Lung (tissue), 16 donors: Measurements from ENCODE around the gene METTL21C. TPM values are rescaled to one million over a fixed set of nuclear protein-coding genes. Genes with fewer than 3 reads are reported as not detected.

Experiments used
- ATAC-seq: fragments of 200-7000 bp; cut with Tn5 transposase; one replicate; pipeline ENCODE4 v1.9.1; 2020; ENCODE audit warnings: moderate number of reproducible peaks; ENCODE audit not compliant: insufficient read depth, low FRiP score
- DNase-seq, 3 donors: peaks; one replicate each; pipeline ENCODE4 v3.0.0-alpha.2; 2013 to 2017
- H3K27ac ChIP-seq, 2 donors: one replicate each; pipeline ENCODE4 v1.5.1; 2013; ENCODE audit warnings: mild to moderate bottlenecking in 2 of 2, moderate library complexity in 2 of 2, control low read depth in 1 of 2, inconsistent platforms in 1 of 2, low read depth in 1 of 2, low read length in 1 of 2
- H3K27me3 ChIP-seq, 3 donors: one replicate each; pipeline ENCODE4 v1.5.1; 2013; ENCODE audit warnings: low read length in 2 of 3; ENCODE audit not compliant: control insufficient read depth in 3 of 3, insufficient read depth in 3 of 3
- H3K36me3 ChIP-seq, 4 donors: one replicate each; pipeline ENCODE4 v1.5.1; 2013; ENCODE audit warnings: low read length in 4 of 4, mild to moderate bottlenecking in 1 of 4, moderate library complexity in 1 of 4; ENCODE audit not compliant: control insufficient read depth in 4 of 4, insufficient read depth in 4 of 4
- H3K4me1 ChIP-seq, 5 donors: one replicate each; pipeline ENCODE4 v1.5.1; 2013; ENCODE audit warnings: low read length in 5 of 5, mild to moderate bottlenecking in 2 of 5, moderate library complexity in 1 of 5; ENCODE audit not compliant: control insufficient read depth in 5 of 5, insufficient read depth in 5 of 5
- H3K4me3 ChIP-seq: one replicate; pipeline ENCODE4 v1.5.1; 2013; ENCODE audit warnings: mild to moderate bottlenecking, control low read depth, moderate library complexity
- H3K9ac ChIP-seq, 2 donors: one replicate each; pipeline ENCODE4 v1.5.1; 2013; ENCODE audit warnings: low read length in 2 of 2, control low read depth in 1 of 2; ENCODE audit not compliant: insufficient read depth in 1 of 2
- H3K9me3 ChIP-seq, 4 donors: one replicate each; pipeline ENCODE4 v1.5.1; 2013; ENCODE audit warnings: low read length in 3 of 4, mild to moderate bottlenecking in 1 of 4, moderate library complexity in 1 of 4; ENCODE audit not compliant: control insufficient read depth in 4 of 4, insufficient read depth in 3 of 4
- CTCF ChIP-seq: IDR thresholded peaks from 2 replicates; pipeline ENCODE4 v1.5.1; 2012; ENCODE audit warnings: mild to moderate bottlenecking; ENCODE audit errors: control extremely low read depth, extremely low read depth
- WGBS, 2 donors: extraction: QIAGEN DNeasy Blood & Tissue Kit; methylation state at CpG; one replicate each; pipeline ENCODE4 v1.1.7; 2013; 5-methylcytosine and 5-hydroxymethylcytosine counted together
- long read RNA-seq, 5 donors: transcript quantifications; one replicate each; lab custom pipeline, GENCODE V29; 2026
- polyA plus RNA-seq, 2 donors: library from polyadenylated mRNA; stranded (reverse); fragments of 200-250 nt; gene quantifications; one replicate each; pipeline ENCODE4 v1.2.1, GENCODE V29; 2013
- total RNA-seq, 2 donors: library from RNA; depleted of rRNA in 1 of 2; stranded (reverse); fragments of >200 nt in 1 of 2; gene quantifications; one replicate each; pipeline ENCODE4 v1.2.1, GENCODE V29; 2014 to 2021
- donor health status: control.
- donor health status: control.
- donor health status: Bipolar disorder and iron deficiency.
- donor health status: healthy.
- donor health status: DM: yes; HTN: yes; CAD: no.

The METTL21C gene
- not detected for total RNA-seq
- not detected for polyA plus RNA-seq
- long read RNA-seq, donor 1 = 0 reads
- long read RNA-seq, donor 2 = 0 reads
- long read RNA-seq, donor 3 = 0 reads
- long read RNA-seq, donor 4 = 0 reads
- long read RNA-seq, donor 5 = 0 reads

- 84 to 94% methylated on average over 6 of the region's 6 CpGs for WGBS, 2 donors
- no peak within 1 kb of the TSS for H3K9ac ChIP-seq
- no peaks in the 10 kb centered on the region for H3K36me3 ChIP-seq
- no peak for DNase-seq
- no peak within 1 kb of the TSS for H3K27ac ChIP-seq
- H3K4me1 ChIP-seq = peaks cover 0 to 5% (median 3%) of the 10 kb centered on the region in 5 donors
- H3K9me3 ChIP-seq = peaks cover 0 to 4% (median under 1%) of the 10 kb centered on the region in 4 donors
- TF ChIP-seq CTCF = no peak
- H3K27me3 ChIP-seq = peaks cover 0 to 3% (median 0%) of the 10 kb centered on the region in 3 donors
- no peak for ATAC-seq
- no peak within 1 kb of the TSS for H3K4me3 ChIP-seq
Observed at GRCh38 chr13:102694937-102695336, at the start of gene METTL21C. TSS of gene METTL21C (minus strand) at chr13:102695044. CDS start at chr13:102694498, 546 bp downstream.

- Histone ChIP-seq H3K9me3 (peaks cover 0 to 19% (median 3%) of the 10 kb centered on the region in 4 donors), H3K4me3 (no peak overlapping the region), H3K4me1 (no peaks in the 10 kb centered on the region), H3K27me3 (no peaks in the 10 kb centered on the region), H3K9ac (no peak overlapping the region), H3K27ac (no peak overlapping the region), H3K36me3 (no peaks in the 10 kb centered on the region)
- no peak for DNase-seq
- no peak for ATAC-seq
- no peak for TF ChIP-seq CTCF
Observed at GRCh38 chr13:102742506-102742905, 47.7 kb upstream of the METTL21C start.

- no peak overlapping the region for H3K27ac ChIP-seq
- no peak for ATAC-seq
- 67 to 76% methylated on average over 1 of the region's 1 CpG for WGBS, 2 donors
- H3K36me3 ChIP-seq = no peaks in the 10 kb centered on the region
- TF ChIP-seq CTCF = no peak
- no peaks in the 10 kb centered on the region for H3K4me1 ChIP-seq
- no peak for DNase-seq
- H3K27me3 ChIP-seq = no peaks in the 10 kb centered on the region
- peaks cover 0 to 19% (median 3%) of the 10 kb centered on the region in 4 donors for H3K9me3 ChIP-seq
- no peak overlapping the region for H3K9ac ChIP-seq
- H3K4me3 ChIP-seq = no peak overlapping the region
Observed at GRCh38 chr13:102742101-102742500, 47.3 kb upstream of the METTL21C start.
